GM23338 (cell line): ENCODE data around the gene LILRB1. TPM values are rescaled to one million over a fixed set of nuclear protein-coding genes. Genes with fewer than 3 reads are reported as not detected.

Experiments used
- ATAC-seq: fragments of 200-7000 bp; cut with Tn5 transposase; 3 replicates; pipeline ENCODE4 v1.9.1; 2020
- DNase-seq: peaks from one replicate; pipeline ENCODE4 v3.0.0-alpha.2; 2015; ENCODE audit warnings: low spot score
- H2AFZ ChIP-seq: fragments of 200-600 bp; sonication (generic); 2 replicates; pipeline ENCODE4 v1.8.0; 2016; ENCODE audit warnings: antibody characterized with exemption, mild to moderate bottlenecking, moderate library complexity
- H3F3A ChIP-seq: fragments of 200-600 bp; sonication (generic); replicated peaks from 2 replicates; pipeline ENCODE4 v1.8.0; 2017; ENCODE audit warnings: antibody characterized with exemption, mixed run types, low read depth
- H3K27ac ChIP-seq: fragments of 200-600 bp; sonication (generic); 2 replicates; pipeline ENCODE4 v1.6.1; 2016; ENCODE audit warnings: low read depth
- H3K27me3 ChIP-seq: fragments of 200-600 bp; sonication (generic); 2 replicates; pipeline ENCODE4 v1.8.0; 2016; ENCODE audit warnings: mild to moderate bottlenecking, mixed run types, moderate library complexity; ENCODE audit not compliant: insufficient read depth
- H3K36me3 ChIP-seq: fragments of 200-600 bp; sonication (generic); 2 replicates; pipeline ENCODE4 v1.8.0; 2016; ENCODE audit warnings: mild to moderate bottlenecking; ENCODE audit not compliant: insufficient read depth
- H3K4me1 ChIP-seq: fragments of 200-600 bp; sonication (generic); 2 replicates; pipeline ENCODE4 v1.8.0; 2016; ENCODE audit warnings: mild to moderate bottlenecking, moderate library complexity; ENCODE audit not compliant: insufficient read depth
- H3K4me2 ChIP-seq: fragments of 200-600 bp; sonication (generic); 2 replicates; pipeline ENCODE4 v1.7.1; 2017; ENCODE audit warnings: mixed run types
- H3K4me3 ChIP-seq: fragments of 200-600 bp; sonication (generic); 2 replicates; pipeline ENCODE4 v1.6.1; 2016; ENCODE audit warnings: mixed run types
- H3K79me2 ChIP-seq: fragments of 200-600 bp; sonication (generic); replicated peaks from 2 replicates; pipeline ENCODE4 v1.8.0; 2017; ENCODE audit warnings: mild to moderate bottlenecking; ENCODE audit not compliant: insufficient read depth
- H3K9me2 ChIP-seq: fragments of 200-600 bp; sonication (generic); 2 replicates; pipeline ENCODE4 v1.8.0; 2017; ENCODE audit not compliant: insufficient read depth
- H4K20me1 ChIP-seq: fragments of 200-600 bp; sonication (generic); replicated peaks from 2 replicates; pipeline ENCODE4 v1.8.0; 2017; ENCODE audit warnings: mild to moderate bottlenecking; ENCODE audit not compliant: insufficient read depth
- H3K27ac Mint-ChIP-seq: 2 replicates; pipeline ENCODE4 v1.8.0; 2020; ENCODE audit warnings: inconsistent platforms, mild to moderate bottlenecking, moderate library complexity, mixed read lengths
- H3K27me3 Mint-ChIP-seq: 3 replicates; pipeline ENCODE4 v1.8.0; 2022; ENCODE audit warnings: low read depth, mild to moderate bottlenecking, moderate library complexity, mixed read lengths, inconsistent platforms; ENCODE audit not compliant: insufficient read depth, poor library complexity
- H3K36me3 Mint-ChIP-seq: 3 replicates; pipeline ENCODE4 v1.8.0; 2021; ENCODE audit warnings: low read depth, mild to moderate bottlenecking, inconsistent platforms, moderate library complexity, mixed read lengths
- H3K4me1 Mint-ChIP-seq: 3 replicates; pipeline ENCODE4 v1.8.0; 2020; ENCODE audit warnings: mild to moderate bottlenecking, inconsistent platforms, mixed read lengths
- H3K4me3 Mint-ChIP-seq: 3 replicates; pipeline ENCODE4 v1.8.0; 2021; ENCODE audit warnings: moderate library complexity, mild to moderate bottlenecking, inconsistent platforms, mixed read lengths
- H3K9me3 Mint-ChIP-seq: 3 replicates; pipeline ENCODE4 v1.8.0; 2020; ENCODE audit warnings: moderate library complexity, mild to moderate bottlenecking, inconsistent platforms, mixed read lengths
- CREB1 ChIP-seq: fragments of 250-450 bp; sonication (Bioruptor Pico); IDR thresholded peaks from 2 replicates; pipeline ENCODE4 v1.5.0; 2020; ENCODE audit warnings: low read depth, mild to moderate bottlenecking, moderate library complexity
- CTCF ChIP-seq, 2 experiments: fragments of 200-600 bp in 1 of 2; sonication (generic) in 1 of 2; conservative IDR thresholded peaks; 2 replicates each; pipeline versions ENCODE4 v1.5.1 to v1.6.1; 2016 to 2017; ENCODE audit warnings: antibody characterized with exemption in 2 of 2, low read depth in 2 of 2, mild to moderate bottlenecking in 2 of 2, moderate library complexity in 1 of 2
- ETS1 ChIP-seq: IDR thresholded peaks from 2 replicates; pipeline ENCODE4 v1.6.1; 2016; ENCODE audit warnings: antibody characterized with exemption
- EZH2 ChIP-seq: fragments of 200-600 bp; sonication (generic); IDR thresholded peaks from one replicate; pipeline ENCODE4 v1.8.0; 2017; ENCODE audit warnings: antibody characterized with exemption, mild to moderate bottlenecking, low read depth; ENCODE audit not compliant: unreplicated experiment
- EZH2phosphoT487 ChIP-seq: fragments of 200-600 bp; sonication (generic); IDR thresholded peaks from one replicate; pipeline ENCODE4 v1.8.1; 2018; ENCODE audit warnings: antibody characterized with exemption; ENCODE audit not compliant: unreplicated experiment
- JUNB ChIP-seq: IDR thresholded peaks from one replicate; pipeline ENCODE4 v1.6.1; 2016; ENCODE audit warnings: antibody characterized with exemption; ENCODE audit not compliant: unreplicated experiment
- NANOG ChIP-seq: IDR thresholded peaks from 2 replicates; pipeline ENCODE4 v1.6.1; 2016; ENCODE audit warnings: antibody characterized with exemption, borderline replicate concordance
- POLR2AphosphoS5 ChIP-seq: IDR thresholded peaks from 2 replicates; pipeline ENCODE4 v1.6.1; 2016; ENCODE audit warnings: antibody characterized with exemption, low read depth
- REST ChIP-seq: IDR thresholded peaks from one replicate; pipeline ENCODE4 v1.6.1; 2018; ENCODE audit warnings: antibody characterized with exemption; ENCODE audit not compliant: unreplicated experiment
- STAT1 ChIP-seq: IDR thresholded peaks from one replicate; pipeline ENCODE4 v1.6.1; 2016; ENCODE audit warnings: antibody characterized with exemption; ENCODE audit not compliant: unreplicated experiment
- ZNF114 ChIP-seq: fragments of 250-450 bp; sonication (Bioruptor Pico); IDR thresholded peaks from 2 replicates; pipeline ENCODE4 v1.5.0; 2020; ENCODE audit warnings: mild to moderate bottlenecking, moderate library complexity
- ZNF331 ChIP-seq: fragments of 250-450 bp; sonication (Bioruptor Pico); IDR thresholded peaks from 2 replicates; pipeline ENCODE4 v1.5.0; 2020; ENCODE audit warnings: low read depth, mild to moderate bottlenecking, moderate library complexity
- ZNF462 ChIP-seq: fragments of 250-450 bp; sonication (Bioruptor Pico); IDR thresholded peaks from 2 replicates; pipeline ENCODE4 v1.5.0; 2020; ENCODE audit warnings: mild to moderate bottlenecking, moderate library complexity
- polyA plus RNA-seq: library from polyadenylated mRNA; unstranded; fragments of >200 nt; fragmentation: Nextera tagmentation; extraction: Ambion mirVana; gene quantifications from 2 replicates; pipeline ENCODE4 v1.2.1, GENCODE V29; 2016
- total RNA-seq: library from RNA; depleted of rRNA; stranded (reverse); fragments of >200 nt; shearing (Covaris generic); gene quantifications from 2 replicates; pipeline ENCODE4 v1.2.3, GENCODE V29; 2014

Gene LILRB1
- total and polyA plus RNA-seq, 2 experiments from 2014 or later: 0.14 TPM; not detected in 1

- Mint-ChIP-seq H3K4me3 (no peak overlapping the region), H3K4me1 (no peaks in the 10 kb centered on the region), H3K9me3 (peaks cover 93% of the 10 kb centered on the region), H3K27ac (no peak overlapping the region), H3K27me3 (peaks cover 3% of the 10 kb centered on the region), H3K36me3 (peaks cover 25% of the 10 kb centered on the region)
- H3K79me2 ChIP-seq: no peaks in the 10 kb centered on the region
- peaks cover 7% of the 10 kb centered on the region for H3K36me3 ChIP-seq
- ATAC-seq: no peak
- no peak overlapping the region for H3K27ac ChIP-seq
- no peak overlapping the region for H3K4me3 ChIP-seq
- no peaks in the 10 kb centered on the region for H4K20me1 ChIP-seq
- DNase-seq: no peak
- no peaks in the 10 kb centered on the region for H3F3A ChIP-seq
- no peak for TF ChIP-seq ZNF462
- no peak for TF ChIP-seq EZH2
- no peak for TF ChIP-seq STAT1
- TF ChIP-seq NANOG: no peak
- TF ChIP-seq CREB1 (CRISPR knock-in tag): no peak
- no peak for TF ChIP-seq CTCF (conservative IDR thresholded peaks at IDR 0.05; ENCODE audit: low read depth in 2 of 2)
- no peak for TF ChIP-seq JUNB
- TF ChIP-seq ETS1: no peak
- TF ChIP-seq REST: no peak
- no peak for TF ChIP-seq EZH2phosphoT487
- TF ChIP-seq ZNF114: no peak
- TF ChIP-seq ZNF331: no peak
- no peak for TF ChIP-seq POLR2AphosphoS5
- no peak overlapping the region for H3K4me2 ChIP-seq
- no peaks in the 10 kb centered on the region for H3K4me1 ChIP-seq
- no peaks in the 10 kb centered on the region for H3K9me2 ChIP-seq
- no peak overlapping the region for H2AFZ ChIP-seq
- no peaks in the 10 kb centered on the region for H3K27me3 ChIP-seq
Measured at GRCh38 chr19:54606230-54606629, 24.1 kb upstream of the LILRB1 start.
